Body of pancreas (tissue), 4 donors: ENCODE measurements around the gene RPS6KA5. TPM values are rescaled to one million over a fixed set of nuclear protein-coding genes. Genes with fewer than 3 reads are reported as not detected.
A peak's percentile ranks its signal among the peaks of the same experiment; 100 is the strongest.

Source experiments
- ATAC-seq: fragments of 150-250 bp; one replicate; pipeline ENCODE4 v1.9.1; 2016
- DNase-seq, 4 donors: peaks; one replicate each; pipeline ENCODE4 v3.0.0-alpha.2; 2019
- H3K27ac ChIP-seq, 4 donors: fragments of 200-600 bp; sonication (generic); 1 replicate in 3 of 4; 2 replicates in 1 of 4; pipeline versions ENCODE4 v1.5.1 to v1.6.1; 2016 to 2019; ENCODE audit warnings: mild to moderate bottlenecking in 1 of 4, mixed read lengths in 1 of 4, moderate library complexity in 1 of 4
- H3K27me3 ChIP-seq, 2 donors: fragments of 200-600 bp; sonication (generic); one replicate each; pipeline ENCODE4 v1.6.0; 2016; ENCODE audit warnings: mild to moderate bottlenecking in 1 of 2
- H3K36me3 ChIP-seq, 2 donors: fragments of 200-600 bp; sonication (generic); replicated peaks in 1 of 2; 2 replicates each; pipeline ENCODE4 v1.5.1; 2016; ENCODE audit warnings: low read depth in 2 of 2; ENCODE audit not compliant: insufficient read depth in 1 of 2
- H3K4me1 ChIP-seq: fragments of 200-600 bp; sonication (generic); one replicate; pipeline ENCODE4 v1.6.0; 2016
- H3K4me3 ChIP-seq, 2 donors: fragments of 200-600 bp; sonication (generic); 1 replicate in 1 of 2; 2 replicates in 1 of 2; pipeline ENCODE4 v1.5.1; 2016 to 2019
- H3K9me3 ChIP-seq, 3 donors: fragments of 200-600 bp; sonication (generic); 1 replicate in 2 of 3; 2 replicates in 1 of 3; pipeline ENCODE4 v1.5.1; 2016
- POLR2A ChIP-seq, 3 donors: fragments of 450-650 bp; IDR thresholded peaks; one replicate each; pipeline ENCODE4 v1.6.1; 2016; ENCODE audit warnings: antibody characterized with exemption in 3 of 3, mild to moderate bottlenecking in 2 of 3
- WGBS, 2 donors: methylation state at CpG; one replicate each; pipeline ENCODE4 v1.1.5; 2017; 5-methylcytosine and 5-hydroxymethylcytosine counted together
- intact Hi-C: fragments of 100-400 bp; cut with DNase I; formaldehyde crosslinking; loops from one replicate; pipeline ENCODE4 v1.15.1; 2023
- total RNA-seq, 2 donors: library from RNA; depleted of rRNA; stranded (reverse); fragments of >200 nt; gene quantifications; one replicate each; pipeline ENCODE4 v1.1.0, GENCODE V29; 2016
- TF ChIP-seq, protein P1 (sequence below), 7 experiments: fragments of 450-650 bp in 4 of 7; fragments of 200-600 bp in 3 of 7; sonication (generic) in 3 of 7; IDR thresholded peaks; one replicate each; pipeline ENCODE4 v1.5.1; 2016 to 2019; ENCODE audit warnings: antibody characterized with exemption in 7 of 7

The RPS6KA5 gene
- total RNA-seq, 2 donors from 2014 or later: 0.66 to 2.9 TPM

DNA sequence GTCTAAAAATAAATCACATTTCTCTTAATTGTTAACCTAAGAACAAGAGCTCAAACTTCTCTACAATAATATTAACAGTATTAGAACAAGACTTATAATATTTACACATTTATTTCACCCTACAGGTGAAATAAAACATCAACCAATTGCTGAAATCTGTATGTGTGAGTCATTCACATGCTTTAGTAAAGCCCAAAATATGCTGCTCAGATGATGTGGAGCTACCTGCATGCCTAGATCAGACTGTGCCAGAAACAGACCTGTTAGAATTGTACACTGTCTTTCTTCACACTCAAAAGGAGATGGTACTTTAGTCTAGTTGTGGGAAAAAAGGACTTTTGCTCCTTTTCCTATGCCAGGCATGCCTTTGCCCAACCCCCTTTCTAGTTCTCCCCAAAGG lies 54.7 kb downstream of the RPS6KA5 start:
- H3K9me3 ChIP-seq: no peaks in the 10 kb centered on the region
- H3K27me3 ChIP-seq: no peaks in the 10 kb centered on the region
- H3K36me3 ChIP-seq: no peaks in the 10 kb centered on the region
- intact Hi-C loops: no loop called here
- DNase-seq (no peak), ATAC-seq (no peak)
- peak overlapping the region in 2 of 4 donors; percentile 36 to 64 for H3K27ac ChIP-seq
- H3K4me1 ChIP-seq: peaks cover 21% of the 10 kb centered on the region
- H3K4me3 ChIP-seq: no peak overlapping the region
- TF ChIP-seq POLR2A (IDR thresholded peaks at IDR 0.05): no peak
- TF ChIP-seq, protein P1, sequence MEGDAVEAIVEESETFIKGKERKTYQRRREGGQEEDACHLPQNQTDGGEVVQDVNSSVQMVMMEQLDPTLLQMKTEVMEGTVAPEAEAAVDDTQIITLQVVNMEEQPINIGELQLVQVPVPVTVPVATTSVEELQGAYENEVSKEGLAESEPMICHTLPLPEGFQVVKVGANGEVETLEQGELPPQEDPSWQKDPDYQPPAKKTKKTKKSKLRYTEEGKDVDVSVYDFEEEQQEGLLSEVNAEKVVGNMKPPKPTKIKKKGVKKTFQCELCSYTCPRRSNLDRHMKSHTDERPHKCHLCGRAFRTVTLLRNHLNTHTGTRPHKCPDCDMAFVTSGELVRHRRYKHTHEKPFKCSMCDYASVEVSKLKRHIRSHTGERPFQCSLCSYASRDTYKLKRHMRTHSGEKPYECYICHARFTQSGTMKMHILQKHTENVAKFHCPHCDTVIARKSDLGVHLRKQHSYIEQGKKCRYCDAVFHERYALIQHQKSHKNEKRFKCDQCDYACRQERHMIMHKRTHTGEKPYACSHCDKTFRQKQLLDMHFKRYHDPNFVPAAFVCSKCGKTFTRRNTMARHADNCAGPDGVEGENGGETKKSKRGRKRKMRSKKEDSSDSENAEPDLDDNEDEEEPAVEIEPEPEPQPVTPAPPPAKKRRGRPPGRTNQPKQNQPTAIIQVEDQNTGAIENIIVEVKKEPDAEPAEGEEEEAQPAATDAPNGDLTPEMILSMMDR (IDR thresholded peaks at IDR 0.05): no peak

DNA sequence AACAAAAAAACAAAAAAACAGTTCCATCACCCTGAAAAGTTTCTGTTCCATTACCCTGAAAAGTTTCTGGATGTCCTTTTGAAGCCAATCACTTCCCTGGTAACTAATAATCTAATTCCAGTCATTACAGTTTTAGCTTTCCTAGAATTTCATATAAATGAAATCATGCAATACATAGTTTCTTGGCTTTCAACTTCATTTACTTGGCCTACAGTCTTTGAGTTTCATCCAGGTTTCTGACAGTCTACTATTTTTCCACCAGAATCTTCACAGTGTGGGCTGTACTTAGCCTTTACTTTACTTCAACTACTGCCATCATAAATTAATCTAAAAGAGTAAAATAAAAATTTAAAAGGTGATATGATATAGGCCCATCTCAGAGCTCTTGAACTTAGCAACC lies 55.5 kb downstream of the RPS6KA5 start:
- H3K4me1 ChIP-seq: peaks cover 21% of the 10 kb centered on the region
- no peak for ATAC-seq
- H3K27me3 ChIP-seq: no peaks in the 10 kb centered on the region
- intact Hi-C loops: no loop called here
- no peak for TF ChIP-seq POLR2A (IDR thresholded peaks at IDR 0.05)
- TF ChIP-seq, protein P1 (IDR thresholded peaks at IDR 0.05): no peak
- no peak overlapping the region for H3K4me3 ChIP-seq
- H3K9me3 ChIP-seq: no peaks in the 10 kb centered on the region
- no peak for DNase-seq
- peak overlapping the region in 1 of 4 donors; percentile 64 for H3K27ac ChIP-seq
- H3K36me3 ChIP-seq: no peaks in the 10 kb centered on the region

DNA sequence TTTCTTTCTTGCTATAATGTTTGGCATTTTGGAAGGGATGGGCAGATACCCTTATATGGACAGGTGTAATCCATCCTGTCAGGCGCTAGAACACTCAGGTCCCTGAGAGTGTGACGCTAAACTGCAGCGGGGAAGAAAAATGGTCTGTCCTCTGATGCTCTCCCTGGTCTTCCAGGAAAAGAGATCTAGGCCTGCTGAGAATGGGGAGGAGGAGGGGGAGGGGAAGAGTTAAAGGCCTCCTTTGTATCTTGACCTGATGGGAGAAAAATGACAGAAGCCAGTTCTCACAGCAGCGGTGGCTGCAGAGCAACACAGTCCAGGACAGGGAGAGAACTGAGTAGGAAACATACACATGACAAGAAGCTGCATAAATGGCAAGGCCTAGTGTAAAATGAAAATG lies 61.1 kb downstream of the RPS6KA5 start:
- no peak for TF ChIP-seq POLR2A (IDR thresholded peaks at IDR 0.05)
- TF ChIP-seq, protein P1 (IDR thresholded peaks at IDR 0.05): no peak
- Histone ChIP-seq H3K27me3 (no peaks in the 10 kb centered on the region), H3K9me3 (no peaks in the 10 kb centered on the region), H3K36me3 (no peaks in the 10 kb centered on the region), H3K27ac (no peak overlapping the region), H3K4me1 (no peaks in the 10 kb centered on the region), H3K4me3 (no peak overlapping the region)
- DNase-seq: no peak
- ATAC-seq: no peak
- WGBS, 2 donors: 86 to 87% methylated on average over 4 of the region's 4 CpGs
- intact Hi-C loops: no loop called here

- H3K9me3 ChIP-seq: no peaks in the 10 kb centered on the region
- ATAC-seq (no peak), DNase-seq (no peak)
- intact Hi-C loops: no loop called here
- H3K36me3 ChIP-seq: no peaks in the 10 kb centered on the region
- H3K27ac ChIP-seq: no peak overlapping the region
- WGBS, 2 donors: 37 to 50% methylated on average over 1 of the region's 1 CpG
- no peaks in the 10 kb centered on the region for H3K27me3 ChIP-seq
- no peak overlapping the region for H3K4me3 ChIP-seq
- no peaks in the 10 kb centered on the region for H3K4me1 ChIP-seq
- TF ChIP-seq, protein P1 (IDR thresholded peaks at IDR 0.05): no peak
- TF ChIP-seq POLR2A (IDR thresholded peaks at IDR 0.05): no peak
Observed at GRCh38 chr14:90996967-90997366, 63.5 kb downstream of the RPS6KA5 start.

DNA sequence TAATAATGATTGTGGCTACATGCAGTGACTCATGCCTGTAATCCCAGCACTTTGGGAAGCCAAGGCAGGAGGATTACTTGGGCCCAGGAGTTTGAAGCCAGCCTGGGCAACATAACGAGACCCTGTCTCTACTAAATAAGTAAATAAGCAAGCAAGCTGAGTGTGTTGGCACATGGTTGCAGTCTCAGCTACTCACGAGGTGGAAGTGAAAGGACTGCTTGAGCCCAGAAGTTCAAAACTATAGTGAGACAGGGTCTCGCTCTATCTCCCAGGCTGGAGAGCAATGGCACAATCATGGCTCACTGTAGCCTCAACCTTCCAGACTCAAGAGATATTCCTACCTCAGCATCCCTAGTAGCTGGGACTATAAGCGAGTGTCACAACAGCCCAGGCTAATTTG lies 64.7 kb downstream of the RPS6KA5 start:
- no peak for ATAC-seq
- no peak for DNase-seq
- 96 to 98% methylated on average over 4 of the region's 4 CpGs for WGBS, 2 donors
- TF ChIP-seq POLR2A (IDR thresholded peaks at IDR 0.05): no peak
- TF ChIP-seq, protein P1 (IDR thresholded peaks at IDR 0.05): no peak
- H3K36me3 ChIP-seq: no peaks in the 10 kb centered on the region
- intact Hi-C loops: no loop called here
- H3K9me3 ChIP-seq: no peaks in the 10 kb centered on the region
- H3K4me1 ChIP-seq: no peaks in the 10 kb centered on the region
- no peaks in the 10 kb centered on the region for H3K27me3 ChIP-seq
- no peak overlapping the region for H3K27ac ChIP-seq
- H3K4me3 ChIP-seq: no peak overlapping the region
